ENCODE results near the gene PRIM2. TPM values are rescaled to one million over a fixed set of nuclear protein-coding genes. Genes with fewer than 3 reads are reported as not detected.
"Not testable (repeated sequence)": the region's sequence is repeated elsewhere in the genome, so short reads cannot be mapped to it uniquely, and the experiment has no call there.

PRIM2 gene
- total RNA-seq, 4 donors from 2014 or later: 4.9 to 19.8 (median 7.0) TPM

DNA sequence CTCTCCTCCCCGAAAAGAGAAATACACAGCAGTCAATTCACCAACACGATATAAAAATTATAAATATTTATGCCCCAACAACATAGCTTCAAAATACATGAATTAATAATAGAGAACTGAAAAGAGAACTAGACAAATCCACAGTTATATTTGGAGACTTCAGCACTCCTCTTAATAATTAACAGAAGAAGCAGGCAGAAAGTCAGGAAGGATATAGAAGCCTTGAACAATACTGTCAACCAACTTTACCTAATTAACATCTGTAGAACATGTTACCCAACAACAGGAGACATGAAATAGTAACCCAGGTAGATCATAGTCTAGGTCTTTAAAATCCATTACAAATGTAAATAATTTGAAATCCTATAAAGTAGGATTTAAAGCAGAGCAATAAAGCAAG lies 293.2 kb downstream of the PRIM2 start:
- not testable (repeated sequence) for H3K4me3 ChIP-seq, H3K9me3 ChIP-seq, H3K4me1 ChIP-seq, H3K36me3 ChIP-seq, H3K27ac ChIP-seq, H3K27me3 ChIP-seq, DNase-seq

DNA sequence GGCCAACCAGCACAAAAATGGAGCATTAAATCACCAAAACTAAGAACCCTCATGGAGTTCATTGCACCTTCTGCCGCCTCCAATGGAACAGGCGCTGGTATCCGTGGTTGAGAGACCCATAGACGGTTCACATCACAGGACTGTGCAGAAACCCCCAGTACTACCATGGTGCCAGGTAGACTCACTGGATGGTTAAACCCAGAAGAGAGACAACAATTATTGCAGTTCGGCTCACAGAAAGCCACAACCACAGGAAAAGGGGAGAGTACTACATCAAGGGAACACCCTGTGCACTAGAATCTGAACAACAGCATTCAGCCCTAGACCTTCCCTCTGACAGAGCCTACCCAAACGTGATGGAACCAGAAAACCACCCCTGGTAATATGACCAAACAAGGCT lies 301.5 kb downstream of the PRIM2 start:
- H3K4me3 ChIP-seq, DNase-seq, H3K36me3 ChIP-seq, H3K4me1 ChIP-seq, H3K27me3 ChIP-seq, H3K9me3 ChIP-seq, H3K27ac ChIP-seq: not testable (repeated sequence)

DNA sequence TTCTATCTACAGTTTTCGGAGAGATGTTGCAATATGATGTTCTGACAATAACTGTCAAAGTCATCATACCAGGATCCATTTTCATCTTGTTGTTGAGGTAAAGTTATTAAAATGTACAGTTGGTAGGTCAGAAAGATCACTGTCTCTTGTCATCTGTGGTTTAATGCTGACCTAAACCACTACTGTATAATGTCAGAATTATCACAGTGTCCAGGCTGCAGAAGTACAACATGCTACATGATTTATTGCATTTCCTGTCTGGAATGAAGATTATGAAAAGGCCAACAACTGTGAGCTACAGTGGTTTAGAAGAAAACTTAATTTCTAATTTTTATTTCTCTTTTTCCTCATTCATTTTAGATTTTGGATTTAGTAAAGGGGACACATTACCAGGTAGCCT lies 314.3 kb downstream of the PRIM2 start:
- not testable (repeated sequence) for H3K4me1 ChIP-seq, H3K4me3 ChIP-seq, H3K27ac ChIP-seq, H3K36me3 ChIP-seq, DNase-seq, H3K27me3 ChIP-seq, H3K9me3 ChIP-seq

DNA sequence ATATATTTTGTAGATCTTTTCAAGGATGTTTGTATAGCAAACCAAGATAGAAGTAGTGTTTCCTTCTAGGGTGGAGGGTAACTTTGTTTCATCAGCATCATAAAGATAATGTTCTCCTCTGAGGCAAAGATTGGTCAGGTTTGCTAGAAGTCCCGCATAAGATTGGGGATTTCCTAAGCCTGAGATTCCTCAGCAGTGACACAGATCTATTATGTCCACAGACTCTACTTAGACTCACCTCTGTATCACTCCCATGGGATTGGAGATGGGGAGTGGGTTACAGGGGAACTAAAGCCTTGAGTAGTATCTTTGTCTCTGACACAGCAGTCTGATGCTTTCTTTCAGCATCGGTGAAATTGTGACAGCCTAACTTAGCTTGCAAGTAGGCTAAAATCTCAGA lies 341.1 kb downstream of the PRIM2 start:
- not testable (repeated sequence) for H3K27me3 ChIP-seq, H3K9me3 ChIP-seq, H3K4me3 ChIP-seq, DNase-seq, H3K4me1 ChIP-seq, H3K27ac ChIP-seq, H3K36me3 ChIP-seq

DNA sequence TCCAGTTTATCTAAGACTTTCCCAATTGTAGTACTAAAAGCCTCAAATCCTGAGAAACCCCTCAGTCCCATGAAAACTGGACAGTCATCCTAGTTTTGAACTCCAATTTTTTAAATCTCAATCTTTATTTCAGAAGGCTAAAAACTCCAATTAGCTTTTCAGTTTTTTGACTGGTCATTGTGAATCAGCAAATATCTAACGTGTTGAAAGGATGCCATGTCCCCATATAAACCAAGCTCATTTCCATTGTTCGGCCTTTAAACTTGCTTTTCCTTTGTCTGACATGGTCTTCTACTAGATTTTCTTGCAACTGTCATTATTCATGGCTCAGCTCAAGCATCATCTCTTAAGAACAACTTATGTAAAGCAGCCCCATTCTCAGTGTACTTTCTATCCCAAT lies 342.4 kb downstream of the PRIM2 start:
- not testable (repeated sequence) for H3K27me3 ChIP-seq, DNase-seq, H3K4me1 ChIP-seq, H3K9me3 ChIP-seq, H3K27ac ChIP-seq, H3K36me3 ChIP-seq, H3K4me3 ChIP-seq

DNA sequence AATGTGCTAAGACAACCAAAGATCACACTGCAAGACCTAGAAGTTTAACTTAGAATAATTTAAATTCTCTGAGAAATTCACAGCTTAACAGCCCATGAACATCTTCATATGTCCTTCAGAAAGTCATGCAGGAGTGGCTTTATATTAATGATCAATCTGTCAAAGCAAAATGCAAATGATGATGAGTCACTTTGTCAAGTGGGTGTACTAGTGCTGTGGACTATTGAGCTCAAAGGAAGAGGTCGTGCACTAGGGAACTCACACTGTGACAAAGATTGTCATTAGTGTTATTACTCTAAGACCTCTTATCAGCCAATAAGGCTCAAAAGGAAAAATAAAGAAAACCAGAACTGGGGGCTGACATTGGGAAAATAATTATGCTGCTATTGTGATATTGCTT lies 343.5 kb downstream of the PRIM2 start:
- H3K36me3 ChIP-seq, H3K9me3 ChIP-seq, H3K27me3 ChIP-seq, H3K4me3 ChIP-seq, DNase-seq, H3K4me1 ChIP-seq, H3K27ac ChIP-seq: not testable (repeated sequence)

DNA sequence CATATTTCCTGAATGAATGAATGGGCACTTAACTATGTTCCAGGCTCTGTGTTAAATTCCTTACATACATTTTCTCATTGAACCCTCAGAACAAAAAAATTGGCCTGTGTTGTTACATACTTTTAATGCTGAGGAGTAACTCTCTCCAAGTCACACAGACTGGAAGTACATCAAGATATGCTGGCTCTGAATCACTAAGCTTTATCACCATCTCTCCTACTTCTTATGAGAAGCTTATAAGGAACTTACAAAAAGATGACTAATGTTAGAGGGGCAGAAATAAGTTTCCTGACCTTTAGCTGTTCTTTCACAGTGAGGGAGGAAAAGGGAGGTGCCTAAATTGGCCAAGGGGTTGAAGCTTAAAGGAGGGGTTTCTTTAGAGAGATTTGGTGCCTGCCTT lies 350.7 kb downstream of the PRIM2 start:
- not testable (repeated sequence) for H3K27me3 ChIP-seq, H3K4me1 ChIP-seq, H3K36me3 ChIP-seq, H3K4me3 ChIP-seq, DNase-seq, H3K27ac ChIP-seq, H3K9me3 ChIP-seq

DNA sequence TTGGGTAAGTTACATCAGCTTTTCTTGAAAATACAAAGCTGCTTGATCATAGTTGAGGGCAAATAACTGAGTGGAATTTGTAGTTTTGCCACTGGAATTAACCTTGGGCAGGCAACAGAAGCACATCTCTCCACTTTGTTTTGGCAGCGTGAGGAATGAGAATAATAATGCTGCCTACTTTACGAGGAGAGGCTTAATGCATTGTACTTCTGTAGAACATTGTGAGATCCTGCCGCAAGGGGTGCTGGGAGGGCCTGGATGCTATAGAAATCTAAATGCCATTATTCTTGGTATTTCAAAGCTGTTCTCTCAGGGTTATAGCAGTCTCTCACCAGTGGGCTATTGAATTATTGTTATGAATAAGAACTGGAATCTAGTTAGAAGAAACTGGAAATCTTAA lies 353.8 kb downstream of the PRIM2 start:
- H3K4me1 ChIP-seq, H3K27me3 ChIP-seq, DNase-seq, H3K27ac ChIP-seq, H3K9me3 ChIP-seq, H3K4me3 ChIP-seq, H3K36me3 ChIP-seq: not testable (repeated sequence)

DNA sequence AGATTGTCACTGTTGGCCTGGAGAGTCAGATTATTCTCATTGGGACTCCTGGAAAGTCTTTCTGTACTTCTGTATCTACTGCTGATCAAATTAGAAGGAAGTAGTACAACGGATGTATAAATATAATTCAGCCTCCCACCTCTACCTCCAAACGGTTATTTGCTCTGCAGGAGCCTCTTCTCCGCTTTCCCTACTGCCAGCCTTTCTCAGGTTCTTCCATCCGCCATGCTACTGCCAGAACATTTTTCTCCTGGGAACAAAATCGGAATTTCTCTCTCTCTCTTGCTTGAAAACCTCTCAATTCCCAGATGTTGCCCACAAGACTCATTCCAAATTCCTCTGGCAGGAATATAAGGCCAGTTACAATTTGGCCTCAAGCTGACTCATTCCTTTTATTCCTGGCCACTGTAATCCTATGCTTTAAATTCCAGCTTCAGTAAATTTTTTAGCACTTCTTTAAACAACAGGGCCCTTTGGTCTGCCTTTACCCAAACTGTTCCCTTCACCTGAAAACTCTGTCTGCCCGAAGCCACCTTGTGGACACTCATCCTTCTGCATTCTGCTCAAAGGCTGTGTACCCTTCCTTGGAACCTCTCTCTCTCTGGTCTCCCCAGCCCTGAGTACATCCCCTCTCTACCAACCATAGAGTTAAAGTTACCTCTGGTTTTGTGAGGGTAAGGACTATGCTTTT lies 354.7 kb downstream of the PRIM2 start:
- not testable (repeated sequence) for H3K9me3 ChIP-seq, H3K4me3 ChIP-seq, DNase-seq, H3K27ac ChIP-seq, H3K4me1 ChIP-seq, H3K27me3 ChIP-seq, H3K36me3 ChIP-seq

DNA sequence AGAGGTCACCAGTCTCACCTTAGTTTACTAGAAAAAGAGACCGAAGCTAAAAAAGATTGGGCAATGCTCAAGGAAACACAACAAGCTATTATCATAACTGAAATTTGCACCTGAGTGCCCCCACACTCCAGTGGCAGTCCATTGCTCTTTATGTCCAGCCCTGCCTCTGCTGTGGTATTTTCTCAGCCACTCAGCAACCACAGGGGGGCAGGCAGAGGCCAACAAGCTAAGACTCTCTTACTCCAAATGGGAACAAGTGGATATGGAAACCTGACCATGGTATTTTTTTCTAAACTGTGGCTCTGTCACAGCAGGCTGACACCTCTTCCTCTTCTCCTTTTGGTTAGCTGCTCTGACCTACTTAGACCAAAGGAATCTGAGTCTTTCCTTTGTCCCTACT lies 355.9 kb downstream of the PRIM2 start:
- DNase-seq, H3K27me3 ChIP-seq, H3K9me3 ChIP-seq, H3K4me1 ChIP-seq, H3K27ac ChIP-seq, H3K36me3 ChIP-seq, H3K4me3 ChIP-seq: not testable (repeated sequence)

DNA sequence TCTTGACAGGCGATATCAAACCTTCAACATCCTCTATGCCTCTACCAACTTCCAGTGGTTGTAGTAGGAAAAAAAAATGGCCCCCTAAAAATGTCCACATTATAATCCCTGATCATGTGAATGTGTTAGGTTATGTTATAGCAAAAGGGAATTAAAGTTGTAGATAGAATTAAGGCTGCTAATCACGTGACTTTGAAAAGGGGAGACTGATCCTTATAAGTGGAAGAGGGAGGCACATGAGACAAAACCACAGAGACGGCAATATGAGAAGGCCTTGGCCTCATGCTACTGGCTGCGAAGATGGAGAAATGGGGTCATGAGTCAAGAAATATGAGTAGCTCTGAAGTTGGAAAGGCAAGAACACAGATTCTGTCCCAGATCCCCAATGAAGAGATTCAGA lies 358.0 kb downstream of the PRIM2 start:
- H3K4me1 ChIP-seq, H3K27ac ChIP-seq, H3K27me3 ChIP-seq, H3K4me3 ChIP-seq, DNase-seq, H3K36me3 ChIP-seq, H3K9me3 ChIP-seq: not testable (repeated sequence)

DNA sequence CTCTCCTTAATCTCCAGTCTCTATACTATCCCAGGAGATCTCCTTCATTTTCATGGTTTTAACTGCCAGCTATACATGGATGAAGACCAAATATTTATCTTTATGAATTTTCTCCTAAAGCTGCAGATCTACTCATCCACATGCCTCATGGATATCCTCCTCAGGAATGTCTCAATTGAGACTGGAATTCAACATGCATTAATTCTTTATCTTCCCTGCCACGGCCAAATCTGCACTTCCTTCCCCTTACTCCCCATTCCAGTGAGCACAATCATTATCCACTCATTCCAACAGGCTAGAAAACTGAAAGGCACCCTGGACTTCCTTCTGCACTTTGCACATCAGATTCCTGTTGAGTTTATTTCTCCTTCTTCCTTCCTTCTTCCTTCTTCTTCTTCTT lies 379.0 kb downstream of the PRIM2 start:
- H3K4me1 ChIP-seq, H3K9me3 ChIP-seq, H3K27ac ChIP-seq, H3K4me3 ChIP-seq, H3K36me3 ChIP-seq, H3K27me3 ChIP-seq, DNase-seq: not testable (repeated sequence)

Small RNAs within 50 kb of the gene (small RNA-seq; reads per million reads assigned to genes)
- gene MIR548U: 0 reads per million in 2 donors

Other genes starting within 250 kb of the PRIM2 start
- 100 to 1,000 TPM in 1 of 4 donors, 10 to 100 TPM in 3; 44.5 to 106 (median 54.9) TPM for gene ZNF451, start 227.4 kb upstream of the PRIM2 start, total RNA-seq
- 1 to 10 TPM; 1.6 to 3.3 (median 2.1) TPM for gene BAG2, start 145.3 kb upstream of the PRIM2 start, total RNA-seq
- 10 to 100 TPM in 1 of 4 donors, 1 to 10 TPM in 3; 3.0 to 18.2 (median 5.0) TPM for gene RAB23, start 95.3 kb upstream of the PRIM2 start, total RNA-seq

All from Peyer's patch (tissue), 4 donors.